Psoas muscle (tissue), 8 donors: ENCODE results near the gene IDUA. TPM values are rescaled to one million over a fixed set of nuclear protein-coding genes. Genes with fewer than 3 reads are reported as not detected.

Source experiments
- ATAC-seq, 4 donors: fragments of 200-7000 bp; cut with Tn5 transposase; one replicate each; pipeline ENCODE4 v1.9.1; 2020; ENCODE audit warnings: moderate library complexity in 3 of 4, mild to moderate bottlenecking in 2 of 4
- DNase-seq, 2 donors: peaks; one replicate each; pipeline ENCODE4 v3.0.0-alpha.2; 2020
- H3K27ac ChIP-seq: fragments of 200-600 bp; one replicate; pipeline ENCODE4 v1.8.0; 2022
- H3K27me3 ChIP-seq, 3 donors: fragments of 200-600 bp in 1 of 3; one replicate each; pipeline versions ENCODE4 v1.6.1 to v1.8.0; 2013 to 2022; ENCODE audit warnings: low read length in 2 of 3, mild to moderate bottlenecking in 2 of 3, moderate library complexity in 1 of 3; ENCODE audit not compliant: insufficient read depth in 3 of 3
- H3K36me3 ChIP-seq, 2 donors: fragments of 200-600 bp in 1 of 2; one replicate each; pipeline versions ENCODE4 v1.6.1 to v1.8.0; 2013 to 2022; ENCODE audit warnings: low read depth in 1 of 2, mild to moderate bottlenecking in 1 of 2, moderate library complexity in 1 of 2; ENCODE audit not compliant: insufficient read depth in 1 of 2
- H3K4me1 ChIP-seq: fragments of 200-600 bp; one replicate; pipeline ENCODE4 v1.8.0; 2022
- H3K4me3 ChIP-seq: fragments of 200-600 bp; one replicate; pipeline ENCODE4 v1.8.0; 2022; ENCODE audit warnings: mild to moderate bottlenecking
- H3K9me3 ChIP-seq: fragments of 200-600 bp; one replicate; pipeline ENCODE4 v1.8.0; 2022
- CTCF ChIP-seq: fragments of 200-600 bp; IDR thresholded peaks from one replicate; pipeline ENCODE4 v1.8.0; 2022; ENCODE audit warnings: antibody characterized with exemption
- WGBS, 3 donors: extraction: QIAGEN DNeasy Blood & Tissue Kit; methylation state at CpG; one replicate each; pipeline versions ENCODE4 v1.1.6 to v1.1.7; 2013; 5-methylcytosine and 5-hydroxymethylcytosine counted together
- intact Hi-C, 2 donors: fragments of 100-400 bp; cut with DNase I; formaldehyde crosslinking; loops; one replicate each; pipeline versions ENCODE4 v1.11.0 to v1.14.2; 2022
- polyA plus RNA-seq, 3 donors: library from polyadenylated mRNA; stranded (reverse); fragments of 200-250 nt; gene quantifications; one replicate each; pipeline ENCODE4 v1.2.3, GENCODE V29; 2013
- total RNA-seq, 4 donors: library from RNA; stranded (reverse); fragmentation: NEBNext Ultra II Directional in 2 of 4; extraction: Animal tissue kit (Norgen Biotek cat#: 25700) in 2 of 4; gene quantifications; one replicate each; pipeline versions ENCODE4 v1.2.1 to v1.2.4, GENCODE V29; 2021 to 2023
- donor health status: healthy with polysubstance abuse.
- donor health status: DM: no; HTN: no; CAD: no; lungs with moderate emphysema.
- donor health status: Bipolar disorder and iron deficiency.
- donor health status: healthy.
- donor health status: DM: yes; HTN: yes; CAD: no.
- donor health status: DM: no; HTN: no; CAD: no.
- donor health status: DM: no; HTN: no; CAD: no.
- donor health status: DM: yes; HTN: yes; CAD: no.

IDUA gene
- total and polyA plus RNA-seq, 7 donors: 1.3 to 6.0 (median 5.1) TPM

- Histone ChIP-seq H3K36me3 (peaks cover 0 to 14% of the 10 kb centered on the region in 2 donors), H3K27ac (no peak overlapping the region), H3K27me3 (peaks cover 0 to 8% (median 2%) of the 10 kb centered on the region in 3 donors), H3K4me3 (no peak overlapping the region), H3K4me1 (peaks cover 18% of the 10 kb centered on the region), H3K9me3 (no peaks in the 10 kb centered on the region)
- no peak for ATAC-seq
- no peak for TF ChIP-seq CTCF
- DNase-seq: no peak
- 89 to 91% (median 90%) methylated on average over 25 of the region's 25 CpGs for WGBS, 3 donors
- intact Hi-C loops: loop anchor here in 1 of 2 donors (5.0 kb wide), 1 partner anchor 38 kb away; the partner anchor contains the start of genes GAK and TMEM175
These were observed 16.6 kb upstream of the IDUA start for GRCh38 chr4:970046-970745.

- no peaks in the 10 kb centered on the region for H3K9me3 ChIP-seq
- 76 to 82% (median 81%) methylated on average over 17 of the region's 17 CpGs for WGBS, 3 donors
- H3K4me1 ChIP-seq: peaks cover 18% of the 10 kb centered on the region
- H3K4me3 ChIP-seq: peak overlapping the region; percentile 15
- intact Hi-C loops: loop anchor here in 1 of 2 donors (5.0 kb wide), 1 partner anchor 39 kb away; the partner anchor contains the start of genes GAK and TMEM175
- no peak overlapping the region for H3K27ac ChIP-seq
- DNase-seq: no peak
- peaks cover 0 to 8% (median 2%) of the 10 kb centered on the region in 3 donors for H3K27me3 ChIP-seq
- no peak for TF ChIP-seq CTCF
- peaks cover 0 to 9% of the 10 kb centered on the region in 2 donors for H3K36me3 ChIP-seq
- no peak for ATAC-seq
These were observed 15.9 kb upstream of the IDUA start for GRCh38 chr4:970854-971520.

- intact Hi-C loops: loop anchor here in 1 of 2 donors (5.0 kb wide), 1 partner anchor 40 kb away; the partner anchor contains the start of genes GAK and TMEM175
- no peak for TF ChIP-seq CTCF
- peaks cover 0 to under 1% of the 10 kb centered on the region in 2 donors for H3K36me3 ChIP-seq
- H3K4me1 ChIP-seq: peaks cover 18% of the 10 kb centered on the region
- ATAC-seq: no peak
- H3K27ac ChIP-seq: no peak overlapping the region
- peaks cover 0 to 8% (median 2%) of the 10 kb centered on the region in 3 donors for H3K27me3 ChIP-seq
- peak overlapping the region; percentile 83 for H3K4me3 ChIP-seq
- H3K9me3 ChIP-seq: no peaks in the 10 kb centered on the region
- WGBS, 3 donors: 38 to 47% (median 42%) methylated on average over 21 to 24 of the region's 24 CpGs
- peak in 1 of 2 donors; percentile 15 for DNase-seq
These were observed 15.0 kb upstream of the IDUA start for GRCh38 chr4:971666-972500.

GRCh38 chr4:972651-973424 is 14.0 kb upstream of the IDUA start:
- peaks cover 0 to 8% (median 2%) of the 10 kb centered on the region in 3 donors for H3K27me3 ChIP-seq
- peaks cover 18% of the 10 kb centered on the region for H3K4me1 ChIP-seq
- no peaks in the 10 kb centered on the region for H3K36me3 ChIP-seq
- no peak overlapping the region for H3K27ac ChIP-seq
- DNase-seq: peak in 1 of 2 donors; percentile 55
- 0 to 1% (median 0%) methylated on average over 34 to 65 of the region's 65 CpGs for WGBS, 3 donors
- ATAC-seq: peak; percentile 1 to 29 (median 12)
- peak overlapping the region; percentile 83 for H3K4me3 ChIP-seq
- no peaks in the 10 kb centered on the region for H3K9me3 ChIP-seq
- intact Hi-C loops: loop anchor here in 1 of 2 donors (5.0 kb wide), 1 partner anchor 41 kb away; the partner anchor contains the start of genes GAK and TMEM175
- no peak for TF ChIP-seq CTCF
